GM12892 (cell line): Measurements from ENCODE around the gene PLCG2.

Source experiments
- POLR2A ChIP-seq: IDR thresholded peaks from 2 replicates; pipeline ENCODE4 v1.6.1; 2011; ENCODE audit warnings: low read depth, low read length, control low read depth
- POLR2AphosphoS5 ChIP-seq: IDR thresholded peaks from 2 replicates; pipeline ENCODE4 v1.6.1; 2011; ENCODE audit warnings: low read depth, low read length, control low read depth

DNA sequence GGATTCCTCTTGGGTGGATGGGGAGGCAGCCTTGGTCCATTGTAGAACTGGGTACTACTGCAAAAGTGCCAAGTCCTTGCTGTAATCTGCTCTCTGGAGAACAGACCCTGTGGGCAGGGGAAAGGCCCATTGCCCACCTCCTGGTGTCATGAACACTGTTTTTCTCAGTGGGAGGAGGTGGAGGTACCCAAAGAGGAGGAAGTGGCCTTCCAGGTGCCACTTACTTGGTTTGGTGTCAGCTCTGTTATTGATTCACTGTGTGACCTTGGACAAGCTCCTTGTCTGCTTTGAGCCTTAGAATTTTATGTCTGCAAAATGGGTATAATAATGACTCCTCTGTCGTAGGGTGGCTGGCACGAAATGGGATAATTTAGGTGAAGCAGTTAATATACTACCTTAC, 55.8 kb downstream of the PLCG2 start:
- TF ChIP-seq POLR2A (no peak), POLR2AphosphoS5 (no peak)
